HG02870 (cell line): ENCODE results near the gene ANKRD13A.

Source experiments
- ATAC-seq: cut with Tn5 transposase; IDR thresholded peaks from one replicate; pipeline ENCODE4 v1.9.1; 2021; ENCODE audit warnings: mild to moderate bottlenecking, moderate library complexity; ENCODE audit not compliant: unreplicated experiment

The ANKRD13A gene

GRCh38 chr12:109998904-109999648 lies at the start of gene ANKRD13A:
Gene ANKRD13A (plus strand): TSS chr12:109999430. CDS start chr12:109999689, 259 bp downstream.
- peak; percentile 54 for ATAC-seq

GRCh38 chr12:109950625-109951024 lies 48.6 kb upstream of the ANKRD13A start:
- no peak for ATAC-seq

GRCh38 chr12:109951136-109951535 lies 48.1 kb upstream of the ANKRD13A start:
- no peak for ATAC-seq

GRCh38 chr12:109951751-109952150 lies 47.5 kb upstream of the ANKRD13A start:
- no peak for ATAC-seq

GRCh38 chr12:109952160-109952858 lies 46.9 kb upstream of the ANKRD13A start:
- no peak for ATAC-seq

- ATAC-seq = no peak
These were observed 46.4 kb upstream of the ANKRD13A start for GRCh38 chr12:109952873-109953272.

GRCh38 chr12:109953656-109954055 lies 45.6 kb upstream of the ANKRD13A start:
- no peak for ATAC-seq

GRCh38 chr12:109958374-109958773 lies 40.9 kb upstream of the ANKRD13A start:
- no peak for ATAC-seq

- no peak for ATAC-seq
These were observed 39.7 kb upstream of the ANKRD13A start for GRCh38 chr12:109959411-109960093.

GRCh38 chr12:109961201-109961600 lies 38.0 kb upstream of the ANKRD13A start:
- no peak for ATAC-seq

GRCh38 chr12:109961612-109962011 lies 37.6 kb upstream of the ANKRD13A start:
- no peak for ATAC-seq

GRCh38 chr12:109962398-109962797 lies 36.8 kb upstream of the ANKRD13A start:
- no peak for ATAC-seq

GRCh38 chr12:109963330-109963729 lies 35.9 kb upstream of the ANKRD13A start:
- ATAC-seq = no peak

GRCh38 chr12:109963743-109964429 lies 35.3 kb upstream of the ANKRD13A start:
- no peak for ATAC-seq

- ATAC-seq = no peak
These were observed 32.7 kb upstream of the ANKRD13A start for GRCh38 chr12:109966546-109966945.

GRCh38 chr12:109967383-109968031 lies 31.7 kb upstream of the ANKRD13A start:
- ATAC-seq = no peak

- no peak for ATAC-seq
These were observed 31.2 kb upstream of the ANKRD13A start for GRCh38 chr12:109968032-109968420.

- ATAC-seq = no peak
These were observed 30.4 kb upstream of the ANKRD13A start for GRCh38 chr12:109968801-109969200.

- no peak for ATAC-seq
These were observed 26.4 kb upstream of the ANKRD13A start for GRCh38 chr12:109972821-109973220.

- no peak for ATAC-seq
These were observed 17.9 kb upstream of the ANKRD13A start for GRCh38 chr12:109981311-109981710.

- no peak for ATAC-seq
These were observed 17.0 kb upstream of the ANKRD13A start for GRCh38 chr12:109982210-109982609.
